ENCODE measurements around the gene KLHDC9.

- TF ChIP-seq POLR2AphosphoS5 (IDR thresholded peaks at IDR 0.05; ENCODE audit: low read depth, low read length): no peak
- no peak for TF ChIP-seq REST (IDR thresholded peaks at IDR 0.05; ENCODE audit: insufficient read depth in 1 of 2, low read depth in 2 of 2, low read length in 2 of 2)
Observed at GRCh38 chr1:161079436-161080110, 18.6 kb upstream of the KLHDC9 start.

All from PFSK-1 (cell line).